ENCODE data around the gene AASDHPPT.
A peak's percentile ranks its signal among the peaks of the same experiment; 100 is the strongest.

AASDHPPT gene

GRCh38 chr11:106087815-106088435 is 10.5 kb downstream of the AASDHPPT start:
- H3K4me3 ChIP-seq (ENCODE audit: low read length) = no peak overlapping the region
- TF ChIP-seq CTCF (conservative IDR thresholded peaks at IDR 0.05; ENCODE audit: low read length) = peak; percentile 95
- peak; percentile 54 for DNase-seq (ENCODE audit: low read depth)

GRCh38 chr11:106088896-106089295 is 11.4 kb downstream of the AASDHPPT start:
- DNase-seq (ENCODE audit: low read depth) = no peak
- no peak overlapping the region for H3K4me3 ChIP-seq (ENCODE audit: low read length)
- TF ChIP-seq CTCF (conservative IDR thresholded peaks at IDR 0.05; ENCODE audit: low read length) = no peak

- H3K4me3 ChIP-seq (ENCODE audit: low read length) = no peak overlapping the region
- TF ChIP-seq CTCF (conservative IDR thresholded peaks at IDR 0.05; ENCODE audit: low read length) = no peak
- peak; percentile 32 for DNase-seq (ENCODE audit: low read depth)
These were observed 14.1 kb downstream of the AASDHPPT start for GRCh38 chr11:106091480-106092123.

GRCh38 chr11:106092446-106092845 is 15.0 kb downstream of the AASDHPPT start:
- no peak for TF ChIP-seq CTCF (conservative IDR thresholded peaks at IDR 0.05; ENCODE audit: low read length)
- no peak for DNase-seq (ENCODE audit: low read depth)
- no peak overlapping the region for H3K4me3 ChIP-seq (ENCODE audit: low read length)

- DNase-seq (ENCODE audit: low read depth) = no peak
- TF ChIP-seq CTCF (conservative IDR thresholded peaks at IDR 0.05; ENCODE audit: low read length) = no peak
- no peak overlapping the region for H3K4me3 ChIP-seq (ENCODE audit: low read length)
These were observed 21.6 kb downstream of the AASDHPPT start for GRCh38 chr11:106098893-106099553.

GRCh38 chr11:106101370-106101769 is 23.9 kb downstream of the AASDHPPT start:
- TF ChIP-seq CTCF (conservative IDR thresholded peaks at IDR 0.05; ENCODE audit: low read length) = no peak
- no peak for DNase-seq (ENCODE audit: low read depth)
- no peak overlapping the region for H3K4me3 ChIP-seq (ENCODE audit: low read length)

- no peak for TF ChIP-seq CTCF (conservative IDR thresholded peaks at IDR 0.05; ENCODE audit: low read length)
- DNase-seq (ENCODE audit: low read depth) = peak; percentile 51
- H3K4me3 ChIP-seq (ENCODE audit: low read length) = no peak overlapping the region
These were observed 24.4 kb downstream of the AASDHPPT start for GRCh38 chr11:106101819-106102218.
